AG10803 (cell line): Measurements from ENCODE around the gene RAD9B.

Experiments
- DNase-seq: peaks from one replicate; pipeline ENCODE4 v3.0.0; 2010; ENCODE audit warnings: low read depth
- H3K4me3 ChIP-seq: 2 replicates; pipeline ENCODE4 v1.5.1; 2011; ENCODE audit warnings: mild to moderate bottlenecking, low read length, control low read depth
- CTCF ChIP-seq: conservative IDR thresholded peaks from 2 replicates; pipeline ENCODE4 v1.5.1; 2011; ENCODE audit warnings: mild to moderate bottlenecking, low read length, control low read depth, inconsistent platforms

RAD9B gene

GRCh38 chr12:110531741-110532333, 29.7 kb downstream of the RAD9B start:
- DNase-seq, result peak; percentile 82
- no peak overlapping the region for H3K4me3 ChIP-seq
- TF ChIP-seq CTCF, result no peak

- no peak for DNase-seq
- no peak overlapping the region for H3K4me3 ChIP-seq
- no peak for TF ChIP-seq CTCF
Observed at GRCh38 chr12:110532644-110533043, 30.5 kb downstream of the RAD9B start.

- no peak for TF ChIP-seq CTCF
- no peak for DNase-seq
- H3K4me3 ChIP-seq, result no peak overlapping the region
Observed at GRCh38 chr12:110533607-110534006, 31.5 kb downstream of the RAD9B start.

GRCh38 chr12:110534811-110535210, 32.7 kb downstream of the RAD9B start:
- no peak overlapping the region for H3K4me3 ChIP-seq
- no peak for TF ChIP-seq CTCF
- no peak for DNase-seq

GRCh38 chr12:110536834-110537604, 34.9 kb downstream of the RAD9B start:
- no peak overlapping the region for H3K4me3 ChIP-seq
- DNase-seq, result peak; percentile 40
- no peak for TF ChIP-seq CTCF

GRCh38 chr12:110537605-110538409, 35.7 kb downstream of the RAD9B start:
- no peak overlapping the region for H3K4me3 ChIP-seq

More at GRCh38 chr12:110537605-110538409, 35.7 kb downstream of the RAD9B start:
- no peak for DNase-seq
- no peak for TF ChIP-seq CTCF
